HL-60 (cell line): Measurements from ENCODE around the gene OSBPL5.

Source experiments
- DNase-seq, 2 experiments: peaks; one replicate each; pipeline ENCODE4 v3.0.0-alpha.2; 2010 to 2020; ENCODE audit warnings: low read depth in 1 of 2, low spot score in 1 of 2
- H3K27ac ChIP-seq: fragments of 250-450 bp; sonication (Bioruptor Pico); replicated peaks from 2 replicates; pipeline ENCODE4 v1.5.1; 2020; ENCODE audit warnings: mild to moderate bottlenecking, moderate library complexity
- H3K27me3 ChIP-seq: fragments of 250-450 bp; sonication (Bioruptor Pico); 2 replicates; pipeline ENCODE4 v1.5.1; 2021; ENCODE audit warnings: mild to moderate bottlenecking, moderate library complexity; ENCODE audit not compliant: insufficient read depth, poor library complexity, severe bottlenecking
- H3K4me3 ChIP-seq: replicated peaks from 2 replicates; pipeline ENCODE4 v1.5.1; 2011; ENCODE audit warnings: mild to moderate bottlenecking, control low read depth, low read length; ENCODE audit not compliant: insufficient read depth
- CTCF ChIP-seq: IDR thresholded peaks from one replicate; pipeline ENCODE4 v1.5.1; 2011; ENCODE audit warnings: low read length, control low read depth, inconsistent platforms; ENCODE audit not compliant: insufficient read depth
- GABPA ChIP-seq: IDR thresholded peaks from 2 replicates; pipeline ENCODE4 v1.6.1; 2012; ENCODE audit warnings: low read depth
- POLR2AphosphoS5 ChIP-seq: IDR thresholded peaks from 2 replicates; pipeline ENCODE4 v1.6.1; 2012; ENCODE audit warnings: low read depth
- SPI1 ChIP-seq: IDR thresholded peaks from 2 replicates; pipeline ENCODE4 v1.6.1; 2012; ENCODE audit warnings: low read depth, mild to moderate bottlenecking, borderline replicate concordance
- TF ChIP-seq, protein P1 (sequence below): IDR thresholded peaks from 2 replicates; pipeline ENCODE4 v1.6.1; 2012; ENCODE audit warnings: low read depth; ENCODE audit not compliant: insufficient replicate concordance

The OSBPL5 gene

DNA sequence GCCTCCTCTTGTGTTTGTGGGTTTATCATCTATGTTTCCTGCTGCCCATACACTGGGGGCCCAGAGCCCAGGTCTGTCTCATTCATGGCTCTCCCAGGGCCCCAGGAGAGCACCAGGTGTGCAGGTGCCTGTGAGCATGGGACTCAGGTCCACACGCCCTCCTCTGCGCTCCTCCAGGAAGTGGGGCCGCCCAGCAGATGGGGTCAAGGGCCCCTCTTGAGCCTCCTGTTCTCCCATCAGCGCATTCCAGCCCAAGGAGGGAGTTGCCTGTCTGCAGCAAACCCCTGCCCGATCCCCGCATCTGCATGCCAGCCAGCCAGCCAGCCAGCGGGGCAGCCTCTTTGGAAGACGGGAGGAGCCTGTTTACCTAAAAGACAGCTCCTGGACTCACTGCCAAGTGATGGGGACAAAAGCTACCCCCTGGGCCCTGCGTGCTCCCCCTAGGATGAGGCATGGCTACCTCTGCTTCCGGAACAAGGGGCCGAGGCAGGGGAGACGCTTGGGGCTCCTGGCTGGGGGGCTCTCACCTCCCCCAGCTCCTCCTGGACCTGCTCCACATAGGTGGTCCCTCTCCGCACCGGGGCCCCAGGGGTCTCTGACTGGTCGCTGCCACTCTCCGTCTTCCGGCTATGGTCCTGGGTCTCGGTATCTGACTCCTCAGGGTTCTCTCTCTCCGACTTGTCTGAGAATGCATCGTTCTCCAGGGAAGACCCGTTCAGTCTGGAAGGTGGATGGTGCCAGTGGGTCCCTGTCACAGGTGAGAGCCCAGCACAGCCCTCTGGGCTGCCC is 58.2 kb downstream of the OSBPL5 start:
- no peaks in the 10 kb centered on the region for H3K27me3 ChIP-seq
- H3K27ac ChIP-seq: no peak overlapping the region
- no peak for TF ChIP-seq CTCF
- TF ChIP-seq SPI1: no peak
- no peak for TF ChIP-seq GABPA
- TF ChIP-seq, protein P1, sequence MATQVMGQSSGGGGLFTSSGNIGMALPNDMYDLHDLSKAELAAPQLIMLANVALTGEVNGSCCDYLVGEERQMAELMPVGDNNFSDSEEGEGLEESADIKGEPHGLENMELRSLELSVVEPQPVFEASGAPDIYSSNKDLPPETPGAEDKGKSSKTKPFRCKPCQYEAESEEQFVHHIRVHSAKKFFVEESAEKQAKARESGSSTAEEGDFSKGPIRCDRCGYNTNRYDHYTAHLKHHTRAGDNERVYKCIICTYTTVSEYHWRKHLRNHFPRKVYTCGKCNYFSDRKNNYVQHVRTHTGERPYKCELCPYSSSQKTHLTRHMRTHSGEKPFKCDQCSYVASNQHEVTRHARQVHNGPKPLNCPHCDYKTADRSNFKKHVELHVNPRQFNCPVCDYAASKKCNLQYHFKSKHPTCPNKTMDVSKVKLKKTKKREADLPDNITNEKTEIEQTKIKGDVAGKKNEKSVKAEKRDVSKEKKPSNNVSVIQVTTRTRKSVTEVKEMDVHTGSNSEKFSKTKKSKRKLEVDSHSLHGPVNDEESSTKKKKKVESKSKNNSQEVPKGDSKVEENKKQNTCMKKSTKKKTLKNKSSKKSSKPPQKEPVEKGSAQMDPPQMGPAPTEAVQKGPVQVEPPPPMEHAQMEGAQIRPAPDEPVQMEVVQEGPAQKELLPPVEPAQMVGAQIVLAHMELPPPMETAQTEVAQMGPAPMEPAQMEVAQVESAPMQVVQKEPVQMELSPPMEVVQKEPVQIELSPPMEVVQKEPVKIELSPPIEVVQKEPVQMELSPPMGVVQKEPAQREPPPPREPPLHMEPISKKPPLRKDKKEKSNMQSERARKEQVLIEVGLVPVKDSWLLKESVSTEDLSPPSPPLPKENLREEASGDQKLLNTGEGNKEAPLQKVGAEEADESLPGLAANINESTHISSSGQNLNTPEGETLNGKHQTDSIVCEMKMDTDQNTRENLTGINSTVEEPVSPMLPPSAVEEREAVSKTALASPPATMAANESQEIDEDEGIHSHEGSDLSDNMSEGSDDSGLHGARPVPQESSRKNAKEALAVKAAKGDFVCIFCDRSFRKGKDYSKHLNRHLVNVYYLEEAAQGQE: no peak
- no peak for DNase-seq
- no peak overlapping the region for H3K4me3 ChIP-seq

DNA sequence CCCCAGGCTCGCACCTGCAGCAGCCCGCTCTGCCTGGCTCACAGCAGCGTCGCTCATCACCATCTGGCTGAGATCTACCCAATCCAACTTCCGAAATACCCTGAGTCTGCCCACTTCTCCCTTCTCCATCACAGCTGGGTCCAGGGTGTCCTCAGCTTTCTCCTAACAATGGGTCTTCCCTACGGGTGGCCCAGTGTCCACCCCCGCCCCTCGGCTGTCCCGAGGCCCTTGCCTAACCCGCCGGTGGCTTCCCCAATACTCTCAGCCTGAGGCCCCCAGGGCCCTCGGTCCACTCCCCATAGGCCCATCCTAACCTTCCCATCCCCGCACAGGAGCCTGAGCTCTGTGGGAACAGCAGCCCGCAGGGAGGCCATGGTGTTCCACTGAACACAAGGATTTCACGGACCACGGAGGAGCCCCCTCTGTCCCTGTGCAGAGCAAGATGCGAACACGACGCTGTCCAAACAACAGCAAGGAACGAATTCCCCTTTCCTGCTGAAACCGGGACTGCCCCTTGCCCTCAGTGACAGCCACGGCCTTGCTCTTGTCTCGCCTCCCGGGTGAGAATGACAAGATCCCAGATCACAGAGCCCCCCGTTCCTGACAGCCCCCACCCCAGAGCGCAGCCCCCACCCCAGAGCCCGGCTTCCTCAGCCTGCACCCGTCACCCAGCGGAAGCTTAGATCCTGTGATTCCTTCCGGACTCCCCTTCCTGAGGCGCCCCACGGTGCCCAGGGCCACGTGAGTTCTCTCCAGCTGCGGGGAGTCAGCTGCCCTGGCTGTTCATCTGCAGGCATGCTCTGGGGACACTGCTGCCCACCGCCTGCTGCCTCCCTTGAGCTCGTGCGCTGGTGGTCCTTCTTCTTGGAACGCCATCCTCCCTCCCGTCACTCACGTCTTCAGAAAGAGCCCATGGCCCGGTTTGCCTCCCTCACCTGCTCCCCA is 59.0 kb downstream of the OSBPL5 start:
- no peak overlapping the region for H3K27ac ChIP-seq
- no peak for TF ChIP-seq POLR2AphosphoS5
- TF ChIP-seq, protein P1: no peak
- no peak for TF ChIP-seq SPI1
- TF ChIP-seq GABPA: no peak
- no peak for TF ChIP-seq CTCF
- H3K4me3 ChIP-seq: no peak overlapping the region
- DNase-seq: no peak
- H3K27me3 ChIP-seq: no peaks in the 10 kb centered on the region

DNA sequence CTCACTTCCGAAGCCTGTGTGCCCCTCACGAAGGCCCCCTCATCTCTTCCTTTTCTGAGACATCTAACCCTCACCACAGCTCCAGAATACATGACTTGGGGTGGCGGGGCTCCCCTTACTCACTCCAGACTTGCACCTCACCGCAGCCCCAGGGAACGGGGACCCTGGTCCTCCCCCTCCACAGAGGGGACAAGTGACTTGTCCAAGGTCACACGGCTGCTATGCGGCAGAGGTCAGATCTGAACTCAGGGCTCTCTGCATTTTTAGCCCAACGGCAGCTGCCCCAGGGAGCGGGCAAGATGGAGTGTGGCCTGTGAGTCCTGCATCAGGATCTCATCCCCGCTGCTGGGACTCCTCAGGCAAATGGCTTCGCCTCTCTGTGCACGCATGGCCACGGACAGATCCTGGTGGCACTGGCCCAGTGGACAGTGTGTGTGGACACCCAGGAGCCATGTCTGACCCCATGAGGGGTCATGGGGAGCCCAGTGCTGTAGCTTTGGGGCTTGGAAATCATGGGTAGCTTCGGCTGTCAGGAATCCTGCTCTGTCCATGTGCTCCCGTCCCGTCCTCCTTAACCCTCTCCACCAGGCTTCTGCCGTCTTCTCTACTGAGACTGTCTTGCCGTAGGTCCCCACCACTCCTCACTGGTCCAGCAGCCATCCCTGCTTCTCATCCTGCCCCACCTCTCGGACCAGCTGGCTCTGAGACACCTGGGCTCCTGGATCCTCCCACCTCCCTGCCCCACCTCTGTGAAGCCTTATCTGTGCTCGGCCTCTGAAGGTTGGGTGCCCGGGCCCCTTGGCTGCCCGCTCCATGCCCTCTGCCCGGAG is 59.9 kb downstream of the OSBPL5 start:
- no peak overlapping the region for H3K4me3 ChIP-seq
- no peak overlapping the region for H3K27ac ChIP-seq
- H3K27me3 ChIP-seq: no peaks in the 10 kb centered on the region
- TF ChIP-seq, protein P1: no peak
- TF ChIP-seq CTCF (no peak), POLR2AphosphoS5 (no peak), SPI1 (no peak), GABPA (no peak)
- DNase-seq: no peak
